Parathyroid adenoma (tissue), 2 donors: Measurements from ENCODE around the gene ANGPTL2.

Experiments used
- H2AFZ ChIP-seq: fragments of 300-600 bp; sonication (generic); one replicate; pipeline ENCODE4 v1.7.0; 2017; ENCODE audit warnings: antibody characterized with exemption, mild to moderate bottlenecking
- H3K27ac ChIP-seq: fragments of 300-600 bp; sonication (generic); one replicate; pipeline ENCODE4 v1.7.0; 2017
- H3K27me3 ChIP-seq: fragments of 300-600 bp; sonication (generic); one replicate; pipeline ENCODE4 v1.7.0; 2017; ENCODE audit warnings: low read length; ENCODE audit not compliant: control insufficient read depth, insufficient read depth
- H3K36me3 ChIP-seq: fragments of 300-600 bp; sonication (generic); one replicate; pipeline ENCODE4 v1.7.0; 2017; ENCODE audit warnings: low read length; ENCODE audit not compliant: control insufficient read depth, insufficient read depth
- H3K4me1 ChIP-seq: fragments of 300-600 bp; sonication (generic); one replicate; pipeline ENCODE4 v1.7.0; 2017; ENCODE audit warnings: control low read depth
- H3K4me2 ChIP-seq: fragments of 300-600 bp; sonication (generic); one replicate; pipeline ENCODE4 v1.7.0; 2017; ENCODE audit warnings: low read length
- H3K4me3 ChIP-seq: fragments of 300-600 bp; sonication (generic); one replicate; pipeline ENCODE4 v1.7.0; 2017; ENCODE audit warnings: low read depth, low read length
- H3K79me2 ChIP-seq: fragments of 300-600 bp; sonication (generic); one replicate; pipeline ENCODE4 v1.7.0; 2017; ENCODE audit warnings: control low read depth
- H3K9ac ChIP-seq: fragments of 300-600 bp; sonication (generic); one replicate; pipeline ENCODE4 v1.7.0; 2017; ENCODE audit warnings: mild to moderate bottlenecking
- H3K9me3 ChIP-seq: fragments of 300-600 bp; sonication (generic); one replicate; pipeline ENCODE4 v1.7.0; 2017; ENCODE audit warnings: low read length; ENCODE audit not compliant: control insufficient read depth
- TF ChIP-seq, protein P1 (sequence below): fragments of 300-600 bp; sonication (generic); IDR thresholded peaks from one replicate; pipeline ENCODE4 v1.7.0; 2017; ENCODE audit warnings: antibody characterized with exemption, mild to moderate bottlenecking
- donor health status: primary hyperparathyroidism.

ANGPTL2 gene

DNA sequence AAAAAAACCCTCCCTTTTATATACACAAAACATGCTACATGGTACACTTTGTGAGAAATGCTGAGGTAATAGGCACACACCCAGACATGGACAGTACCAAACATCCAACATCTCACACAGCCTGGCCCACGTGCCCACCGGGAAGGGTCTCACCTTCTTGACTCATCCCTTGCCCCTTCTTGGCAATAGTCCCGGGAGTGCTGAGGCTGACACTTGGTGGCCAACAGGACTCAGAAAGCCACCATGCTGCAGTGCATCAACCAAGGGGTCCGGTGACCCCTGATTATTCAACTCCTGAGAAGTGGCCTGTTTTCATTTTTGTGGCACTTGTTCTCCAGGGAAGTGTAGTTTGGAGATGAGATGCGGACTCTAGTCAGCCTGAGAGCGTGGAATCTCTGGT lies 35.0 kb downstream of the ANGPTL2 start:
- Histone ChIP-seq H3K4me1 (no peaks in the 10 kb centered on the region), H3K27me3 (no peaks in the 10 kb centered on the region), H2AFZ (no peak overlapping the region), H3K36me3 (no peaks in the 10 kb centered on the region), H3K4me3 (no peak overlapping the region), H3K79me2 (no peaks in the 10 kb centered on the region), H3K9me3 (no peaks in the 10 kb centered on the region), H3K4me2 (no peak overlapping the region), H3K27ac (no peak overlapping the region), H3K9ac (no peak overlapping the region)
- TF ChIP-seq, protein P1, sequence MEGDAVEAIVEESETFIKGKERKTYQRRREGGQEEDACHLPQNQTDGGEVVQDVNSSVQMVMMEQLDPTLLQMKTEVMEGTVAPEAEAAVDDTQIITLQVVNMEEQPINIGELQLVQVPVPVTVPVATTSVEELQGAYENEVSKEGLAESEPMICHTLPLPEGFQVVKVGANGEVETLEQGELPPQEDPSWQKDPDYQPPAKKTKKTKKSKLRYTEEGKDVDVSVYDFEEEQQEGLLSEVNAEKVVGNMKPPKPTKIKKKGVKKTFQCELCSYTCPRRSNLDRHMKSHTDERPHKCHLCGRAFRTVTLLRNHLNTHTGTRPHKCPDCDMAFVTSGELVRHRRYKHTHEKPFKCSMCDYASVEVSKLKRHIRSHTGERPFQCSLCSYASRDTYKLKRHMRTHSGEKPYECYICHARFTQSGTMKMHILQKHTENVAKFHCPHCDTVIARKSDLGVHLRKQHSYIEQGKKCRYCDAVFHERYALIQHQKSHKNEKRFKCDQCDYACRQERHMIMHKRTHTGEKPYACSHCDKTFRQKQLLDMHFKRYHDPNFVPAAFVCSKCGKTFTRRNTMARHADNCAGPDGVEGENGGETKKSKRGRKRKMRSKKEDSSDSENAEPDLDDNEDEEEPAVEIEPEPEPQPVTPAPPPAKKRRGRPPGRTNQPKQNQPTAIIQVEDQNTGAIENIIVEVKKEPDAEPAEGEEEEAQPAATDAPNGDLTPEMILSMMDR = no peak

DNA sequence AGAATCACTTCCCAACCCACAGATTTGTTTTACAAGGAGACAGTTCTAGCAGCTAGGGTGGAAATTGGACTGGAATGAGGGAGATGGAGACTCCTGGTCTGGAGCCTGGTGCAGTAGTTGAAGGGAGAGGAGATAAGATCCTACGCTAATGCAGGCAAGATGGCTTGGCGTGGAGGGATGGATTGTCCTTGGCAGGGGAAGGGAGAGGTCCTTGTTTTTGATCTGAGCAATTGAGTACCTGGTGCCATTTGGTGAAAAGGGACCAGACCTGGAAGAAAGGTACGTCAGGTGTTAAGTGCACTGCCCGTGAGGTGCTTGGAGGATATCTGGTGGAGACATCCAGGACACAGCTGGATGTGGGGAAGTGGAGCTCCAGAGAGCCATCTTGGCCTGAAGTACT lies 35.7 kb downstream of the ANGPTL2 start:
- Histone ChIP-seq H3K4me1 (no peaks in the 10 kb centered on the region), H3K36me3 (no peaks in the 10 kb centered on the region)

DNA sequence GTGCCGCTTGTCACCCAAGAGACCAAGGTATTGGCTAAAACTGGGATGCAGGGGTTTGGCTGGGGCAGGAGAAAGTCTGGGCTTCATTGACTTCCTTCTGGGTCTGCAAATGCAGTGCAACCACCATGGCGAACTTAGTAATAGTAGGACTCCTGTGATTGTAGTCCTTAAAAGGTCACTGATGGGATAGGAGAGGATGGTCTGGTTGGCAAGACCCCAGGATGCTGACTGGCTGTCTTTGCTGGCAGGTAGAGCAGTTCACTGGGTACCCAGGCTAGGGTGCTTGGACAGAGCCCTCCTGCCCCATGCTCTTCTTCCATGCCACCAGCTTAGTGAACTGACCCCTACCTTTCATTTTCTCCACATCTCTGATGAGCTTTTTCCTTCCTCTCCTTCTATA lies 37.2 kb downstream of the ANGPTL2 start:
- TF ChIP-seq, protein P1 = no peak
- Histone ChIP-seq H3K36me3 (no peaks in the 10 kb centered on the region), H3K4me1 (no peaks in the 10 kb centered on the region), H3K4me3 (no peak overlapping the region), H3K9me3 (no peaks in the 10 kb centered on the region), H3K27ac (no peak overlapping the region), H3K9ac (no peak overlapping the region), H3K79me2 (no peaks in the 10 kb centered on the region), H3K27me3 (no peaks in the 10 kb centered on the region), H2AFZ (no peak overlapping the region), H3K4me2 (no peak overlapping the region)

More for the DNA sequence above, 35.7 kb downstream of the ANGPTL2 start:
- no peak overlapping the region for H3K4me2 ChIP-seq
- H3K79me2 ChIP-seq = no peaks in the 10 kb centered on the region
- H3K9ac ChIP-seq = no peak overlapping the region
- TF ChIP-seq, protein P1 = no peak
- H3K27me3 ChIP-seq = no peaks in the 10 kb centered on the region
- H3K9me3 ChIP-seq = no peaks in the 10 kb centered on the region
- H3K4me3 ChIP-seq = no peak overlapping the region
- H2AFZ ChIP-seq = no peak overlapping the region
- H3K27ac ChIP-seq = no peak overlapping the region

DNA sequence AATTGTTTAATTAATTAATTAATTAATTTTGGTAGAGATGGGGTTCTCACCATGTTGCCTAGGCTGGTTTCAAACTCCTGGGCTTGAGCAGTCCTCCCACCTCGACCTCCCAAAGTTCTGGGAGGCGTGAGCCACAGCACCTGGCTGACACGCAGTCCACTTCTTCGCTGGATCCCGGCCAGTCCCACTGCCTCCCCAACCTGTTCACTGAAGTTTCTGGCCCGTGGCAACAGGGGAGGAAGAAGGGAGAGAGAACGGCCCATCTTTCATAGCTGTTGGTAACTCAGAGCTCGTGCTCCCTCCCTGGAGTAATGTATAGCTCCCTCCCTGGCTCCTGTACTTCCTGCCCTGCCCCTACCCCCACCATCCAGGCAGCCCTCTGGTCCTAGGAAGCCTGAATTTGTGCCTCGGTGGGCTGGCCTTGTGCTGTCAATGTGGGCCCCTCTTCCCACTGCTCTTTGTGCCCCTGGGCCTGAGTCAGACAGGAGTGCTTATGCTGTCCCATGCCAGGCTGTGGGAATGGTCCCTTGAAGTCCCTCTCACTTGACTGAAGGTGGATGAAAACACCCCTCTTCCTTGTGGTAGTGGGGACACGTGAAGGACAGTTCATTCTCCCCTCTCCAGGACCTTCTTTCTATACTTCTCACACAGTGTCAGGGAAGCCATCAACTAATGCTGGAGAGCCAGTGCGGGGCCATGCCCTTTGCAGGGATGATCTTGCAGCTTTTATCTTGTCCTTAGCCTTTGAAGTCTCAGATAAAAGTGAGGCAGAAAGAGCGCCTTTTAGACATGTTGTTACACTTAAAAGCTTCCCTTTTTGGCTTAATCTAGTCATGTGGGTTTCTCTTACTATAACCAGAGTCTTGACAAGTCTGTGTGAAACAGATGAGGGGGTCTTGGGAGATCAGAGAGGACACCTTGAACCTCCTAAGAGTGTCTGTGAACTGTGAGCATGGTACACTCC lies 38.1 kb downstream of the ANGPTL2 start:
- Histone ChIP-seq H3K27me3 (no peaks in the 10 kb centered on the region), H3K9ac (no peak overlapping the region), H3K27ac (no peak overlapping the region), H3K79me2 (no peaks in the 10 kb centered on the region), H3K4me1 (no peaks in the 10 kb centered on the region), H3K4me3 (no peak overlapping the region), H3K4me2 (no peak overlapping the region), H3K9me3 (no peaks in the 10 kb centered on the region), H2AFZ (no peak overlapping the region), H3K36me3 (no peaks in the 10 kb centered on the region)
- TF ChIP-seq, protein P1 = no peak
